NK-92 treated with Interleukin-12 subunit alpha and Interleukin-12 subunit beta, amount 100 ng/mL, for 24 hours (cell line): ENCODE results near the gene MLLT1.

ENCODE experiments used
- DNase-seq: peaks from one replicate; lab custom pipeline; 2025; lab: John Stamatoyannopoulos, UW

The MLLT1 gene

GRCh38 chr19:6235031-6235951 lies 44.5 kb downstream of the MLLT1 start:
- no peak for DNase-seq

- no peak for DNase-seq
These were observed 45.2 kb downstream of the MLLT1 start for GRCh38 chr19:6234527-6234926.

- DNase-seq = no peak
These were observed 45.8 kb downstream of the MLLT1 start for GRCh38 chr19:6233827-6234511.

- no peak for DNase-seq
These were observed 46.5 kb downstream of the MLLT1 start for GRCh38 chr19:6233056-6233826.

- DNase-seq = no peak
These were observed 47.1 kb downstream of the MLLT1 start for GRCh38 chr19:6232601-6233055.

GRCh38 chr19:6230991-6231448 lies 48.8 kb downstream of the MLLT1 start:
- no peak for DNase-seq

GRCh38 chr19:6229951-6230712 lies 49.6 kb downstream of the MLLT1 start:
- no peak for DNase-seq

GRCh38 chr19:6229216-6229913 lies 50.4 kb downstream of the MLLT1 start:
- no peak for DNase-seq

GRCh38 chr19:6228551-6229215 lies 51.1 kb downstream of the MLLT1 start:
- DNase-seq = no peak

GRCh38 chr19:6227936-6228325 lies 51.8 kb downstream of the MLLT1 start:
- no peak for DNase-seq

GRCh38 chr19:6227156-6227935 lies 52.4 kb downstream of the MLLT1 start:
- DNase-seq = no peak

GRCh38 chr19:6226444-6227155 lies 53.2 kb downstream of the MLLT1 start:
- DNase-seq = no peak

- DNase-seq = no peak
These were observed 53.8 kb downstream of the MLLT1 start for GRCh38 chr19:6226012-6226411.

GRCh38 chr19:6225232-6225865 lies 54.4 kb downstream of the MLLT1 start:
- DNase-seq = no peak

GRCh38 chr19:6224308-6224675 lies 55.5 kb downstream of the MLLT1 start:
- DNase-seq = no peak

- no peak for DNase-seq
These were observed 56.1 kb downstream of the MLLT1 start for GRCh38 chr19:6223461-6224307.

GRCh38 chr19:6222884-6223283 lies 56.9 kb downstream of the MLLT1 start:
- no peak for DNase-seq
